ENCODE measurements around the gene KCNIP4. TPM values are rescaled to one million over a fixed set of nuclear protein-coding genes. Genes with fewer than 3 reads are reported as not detected.
"Not testable (repeated sequence)": the region's sequence is repeated elsewhere in the genome, so short reads cannot be mapped to it uniquely, and the experiment has no call there.

The KCNIP4 gene
- 0.53 and 1.4 TPM in 2 replicates for total RNA-seq

DNA sequence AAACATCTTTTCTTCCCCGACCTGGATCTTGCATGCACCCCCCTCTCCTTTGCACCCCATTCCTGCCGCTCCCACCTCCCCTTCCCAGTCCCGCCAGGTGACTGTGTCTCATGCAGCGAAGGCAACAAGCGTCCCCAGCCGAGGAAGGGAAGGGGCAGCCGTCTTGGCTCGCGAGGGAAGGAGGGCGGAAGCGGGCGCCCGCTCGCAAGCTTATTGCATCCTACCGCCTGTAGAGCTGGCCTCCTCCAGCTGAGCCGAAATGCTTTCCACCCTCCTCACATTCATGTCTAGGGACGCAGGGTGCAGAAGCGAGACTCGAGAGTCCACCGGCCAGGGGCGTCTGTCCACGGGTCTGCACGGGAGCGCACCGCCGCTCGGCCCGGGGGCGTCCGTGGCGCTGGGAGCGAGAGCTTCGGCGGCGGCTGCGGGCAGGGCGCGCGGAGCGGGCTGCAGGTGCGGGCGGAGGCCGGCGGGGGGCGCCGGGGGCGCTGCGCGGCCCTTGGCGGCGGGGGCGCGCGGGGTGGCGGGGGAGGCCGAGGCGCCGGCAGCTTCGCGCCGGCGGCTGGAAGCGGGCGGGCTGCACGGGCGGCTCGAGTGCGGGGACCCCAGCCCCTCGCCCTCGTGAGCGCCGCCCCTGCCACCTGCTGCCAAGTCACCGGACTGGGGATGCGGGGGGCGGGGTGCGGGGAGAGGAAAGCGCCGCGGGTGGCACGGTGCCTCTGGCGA is at the start of gene KCNIP4:
TSS of gene KCNIP4 (minus strand) at position 426 of the 726 bp plus-strand sequence.
- H3K4me3 ChIP-seq (ENCODE audit: low read depth, low read length) = no peak within 1 kb of the TSS
- H3K36me3 ChIP-seq (ENCODE audit: control insufficient read depth, insufficient read depth, low read length) = no peaks in the 10 kb centered on the region
- DNase-seq (ENCODE audit: low read depth) = no peak
- H3K27me3 ChIP-seq (ENCODE audit: control insufficient read depth, insufficient read depth, low read length) = peaks cover 4% of the 10 kb centered on the region
- TF ChIP-seq, protein P1, sequence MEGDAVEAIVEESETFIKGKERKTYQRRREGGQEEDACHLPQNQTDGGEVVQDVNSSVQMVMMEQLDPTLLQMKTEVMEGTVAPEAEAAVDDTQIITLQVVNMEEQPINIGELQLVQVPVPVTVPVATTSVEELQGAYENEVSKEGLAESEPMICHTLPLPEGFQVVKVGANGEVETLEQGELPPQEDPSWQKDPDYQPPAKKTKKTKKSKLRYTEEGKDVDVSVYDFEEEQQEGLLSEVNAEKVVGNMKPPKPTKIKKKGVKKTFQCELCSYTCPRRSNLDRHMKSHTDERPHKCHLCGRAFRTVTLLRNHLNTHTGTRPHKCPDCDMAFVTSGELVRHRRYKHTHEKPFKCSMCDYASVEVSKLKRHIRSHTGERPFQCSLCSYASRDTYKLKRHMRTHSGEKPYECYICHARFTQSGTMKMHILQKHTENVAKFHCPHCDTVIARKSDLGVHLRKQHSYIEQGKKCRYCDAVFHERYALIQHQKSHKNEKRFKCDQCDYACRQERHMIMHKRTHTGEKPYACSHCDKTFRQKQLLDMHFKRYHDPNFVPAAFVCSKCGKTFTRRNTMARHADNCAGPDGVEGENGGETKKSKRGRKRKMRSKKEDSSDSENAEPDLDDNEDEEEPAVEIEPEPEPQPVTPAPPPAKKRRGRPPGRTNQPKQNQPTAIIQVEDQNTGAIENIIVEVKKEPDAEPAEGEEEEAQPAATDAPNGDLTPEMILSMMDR (IDR thresholded peaks at IDR 0.05; ENCODE audit: insufficient read depth, low read length, severe bottlenecking) = no peak
- FAIRE-seq = no peak

DNA sequence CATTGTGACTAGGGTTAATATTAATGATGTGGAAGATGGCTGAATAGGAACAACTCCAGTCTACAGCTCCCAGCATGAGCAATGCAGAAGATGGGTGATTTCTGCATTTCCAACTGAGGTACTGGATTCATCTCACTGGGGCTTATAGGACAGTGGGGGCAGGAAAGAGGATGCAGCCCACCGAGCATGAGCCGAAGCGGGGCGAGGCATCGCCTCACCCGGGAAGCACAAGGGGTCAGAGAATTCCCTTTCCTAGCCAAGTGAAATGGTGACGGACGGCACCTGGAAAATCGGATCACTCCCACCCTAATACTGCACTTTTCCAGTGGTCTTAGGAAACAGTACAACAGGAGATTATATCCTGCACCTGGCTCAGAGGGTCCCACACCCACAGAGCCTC is 48.0 kb upstream of the KCNIP4 start:
- H3K27me3 ChIP-seq (ENCODE audit: control insufficient read depth, insufficient read depth, low read length); DNase-seq (ENCODE audit: low read depth); FAIRE-seq; H3K36me3 ChIP-seq (ENCODE audit: control insufficient read depth, insufficient read depth, low read length); H3K4me3 ChIP-seq (ENCODE audit: low read depth, low read length): not testable (repeated sequence)

- Histone ChIP-seq H3K4me3 (ENCODE audit: low read depth, low read length) (no peak overlapping the region), H3K36me3 (ENCODE audit: control insufficient read depth, insufficient read depth, low read length) (no peaks in the 10 kb centered on the region), H3K27me3 (ENCODE audit: control insufficient read depth, insufficient read depth, low read length) (no peaks in the 10 kb centered on the region)
- TF ChIP-seq, protein P1 (IDR thresholded peaks at IDR 0.05; ENCODE audit: insufficient read depth, low read length, severe bottlenecking) = no peak
- FAIRE-seq = no peak
- DNase-seq (ENCODE audit: low read depth) = no peak
Observed at GRCh38 chr4:21992330-21992729, 43.8 kb upstream of the KCNIP4 start.

DNA sequence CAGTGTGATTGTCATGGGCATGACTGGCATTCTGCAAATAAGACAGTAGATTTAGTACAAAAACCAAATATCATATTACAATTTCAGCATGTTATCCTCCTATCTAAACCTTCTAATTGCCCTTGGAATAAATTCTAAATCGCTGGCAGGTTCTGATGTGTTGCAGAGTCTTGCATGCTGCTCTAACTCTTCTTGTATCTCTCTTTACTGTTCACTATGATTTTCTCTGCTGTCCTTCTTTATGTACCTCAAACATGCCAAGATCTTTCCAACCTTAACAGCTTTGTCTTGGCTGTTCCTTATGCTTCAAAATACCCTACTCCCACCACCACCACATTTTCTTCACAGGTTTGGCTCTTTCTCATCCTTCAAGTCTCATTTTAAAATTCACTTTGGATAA is 43.0 kb upstream of the KCNIP4 start:
- no peak for FAIRE-seq
- TF ChIP-seq, protein P1 (IDR thresholded peaks at IDR 0.05; ENCODE audit: insufficient read depth, low read length, severe bottlenecking) = no peak
- DNase-seq (ENCODE audit: low read depth) = no peak
- no peaks in the 10 kb centered on the region for H3K27me3 ChIP-seq (ENCODE audit: control insufficient read depth, insufficient read depth, low read length)
- H3K36me3 ChIP-seq (ENCODE audit: control insufficient read depth, insufficient read depth, low read length) = no peaks in the 10 kb centered on the region
- no peak overlapping the region for H3K4me3 ChIP-seq (ENCODE audit: low read depth, low read length)

DNA sequence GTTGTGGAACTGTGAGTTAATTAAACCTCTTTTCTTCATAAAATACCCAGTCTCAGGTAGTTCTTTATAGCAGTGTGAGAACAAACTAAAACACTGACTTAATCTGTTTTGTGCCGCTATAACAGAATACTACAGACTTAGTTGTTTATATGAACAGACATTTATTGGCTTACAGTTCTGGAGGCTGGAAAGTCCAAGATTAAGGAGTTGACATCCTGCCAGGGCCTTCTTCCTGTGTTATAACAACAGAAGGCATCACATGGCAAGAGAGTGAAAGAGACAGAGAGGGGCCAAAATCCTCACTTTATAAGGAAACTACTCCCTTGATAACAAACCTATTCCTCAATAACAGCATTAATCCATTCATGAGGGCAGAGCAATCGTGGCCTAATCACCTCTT is 42.5 kb upstream of the KCNIP4 start:
- TF ChIP-seq, protein P1 (IDR thresholded peaks at IDR 0.05; ENCODE audit: insufficient read depth, low read length, severe bottlenecking) = no peak
- no peak overlapping the region for H3K4me3 ChIP-seq (ENCODE audit: low read depth, low read length)
- H3K36me3 ChIP-seq (ENCODE audit: control insufficient read depth, insufficient read depth, low read length) = no peaks in the 10 kb centered on the region
- no peaks in the 10 kb centered on the region for H3K27me3 ChIP-seq (ENCODE audit: control insufficient read depth, insufficient read depth, low read length)
- FAIRE-seq = no peak
- DNase-seq (ENCODE audit: low read depth) = no peak

- TF ChIP-seq, protein P1 (IDR thresholded peaks at IDR 0.05; ENCODE audit: insufficient read depth, low read length, severe bottlenecking) = no peak
- H3K36me3 ChIP-seq (ENCODE audit: control insufficient read depth, insufficient read depth, low read length) = no peaks in the 10 kb centered on the region
- no peak overlapping the region for H3K4me3 ChIP-seq (ENCODE audit: low read depth, low read length)
- DNase-seq (ENCODE audit: low read depth) (no peak), FAIRE-seq (no peak)
- H3K27me3 ChIP-seq (ENCODE audit: control insufficient read depth, insufficient read depth, low read length) = no peaks in the 10 kb centered on the region
Observed at GRCh38 chr4:21989351-21989750, 40.8 kb upstream of the KCNIP4 start.

Data from bronchial epithelial cell (primary cell).